H1 (cell line): ENCODE results near the gene CCDC40. TPM values are rescaled to one million over a fixed set of nuclear protein-coding genes. Genes with fewer than 3 reads are reported as not detected.

ENCODE experiments used
- microRNA counts: library from miRNA; unstranded; fragments of <30 nt; microRNA quantifications from one replicate; lab custom pipeline; 2015
- microRNA-seq, 2 experiments: library from miRNA; unstranded; fragments of <30 nt; microRNA quantifications; one replicate each; pipeline versions ENCODE4 to v1.2.0, GENCODE V29; 2016 to 2020; ENCODE audit warnings: borderline microRNAs expressed in 2 of 2, borderline number of aligned reads in 2 of 2, borderline replicate concordance in 1 of 2
- polyA plus RNA-seq, 7 experiments: library from polyadenylated mRNA; depleted of rRNA in 3 of 7; stranded (reverse) in 5 of 7; unstranded in 2 of 7; fragments of >200 nt in 5 of 7; fragments of 200-250 nt in 2 of 7; gene quantifications; 1 replicate in 5 of 7; 2 replicates in 1 of 7; 4 replicates in 1 of 7; pipeline versions ENCODE4 v1.2.1 to v1.2.3, GENCODE V29; 2011 to 2013; ENCODE audit warnings: missing spikeins in 2 of 7, mixed read lengths in 2 of 7
- small RNA-seq: library from polyadenylated mRNA; stranded (forward); fragments of <200 nt; extraction: miRNeasy Mini kit (QIAGEN cat#:217004); gene quantifications from one replicate; pipeline ENCODE3, GENCODE V24; 2013; ENCODE audit not compliant: insufficient read depth
- total RNA-seq: library from RNA; stranded (reverse); fragmentation: NEBNext Ultra II Directional; extraction: Animal tissue kit (Norgen Biotek cat#: 25700); gene quantifications from 2 replicates; pipeline ENCODE4 v1.2.1, GENCODE V29; 2021

CCDC40 gene
- total and polyA plus RNA-seq, 2 of the 8 experiments (the other 6 are each of a cell fraction or from before 2014, with no cell fraction given) = 4.1 to 11.5 TPM

MicroRNAs within 50 kb of the gene (microRNA counts, 767-probe panel; counts per million panel counts)
- 879 counts per million, percentile 95 among the panel's probes with 10 or more counts for microRNA hsa-miR-1268b (lab: Ali Mortazavi, UCI)

Small RNA genes lying within 50 kb of the gene (microRNA-seq; reads per million reads assigned to microRNA genes)
- gene MIR1268B = 0 reads per million in 2 experiments

Small RNA genes lying within 50 kb of the gene (small RNA-seq; reads per million reads assigned to genes)
- gene AC087741.2 (not detected), gene MIR1268B (not detected)

Other genes with a start within 250 kb of the CCDC40 start
- gene CBX8, start 239.6 kb upstream of the CCDC40 start, total RNA-seq = 1.5 and 2.1 TPM in 2 replicates
- gene CBX8, start 239.6 kb upstream of the CCDC40 start, polyA plus RNA-seq (2011; rRNA removed) = 0.09 and 0.31 TPM in 2 replicates
- 3.2 and 4.0 TPM in 2 replicates for gene CBX4, start 197.2 kb upstream of the CCDC40 start, total RNA-seq
- 1.8 and 3.6 TPM in 2 replicates for gene CBX4, start 197.2 kb upstream of the CCDC40 start, polyA plus RNA-seq (2011; rRNA removed)
- 109 and 111 TPM in 2 replicates for gene TBC1D16, start 770 bp upstream of the CCDC40 start, total RNA-seq
- gene TBC1D16, start 770 bp upstream of the CCDC40 start, polyA plus RNA-seq (2011; rRNA removed) = 21.1 and 29.7 TPM in 2 replicates
- 25.3 and 30.0 TPM in 2 replicates for gene GAA, start 64.9 kb downstream of the CCDC40 start, total RNA-seq
- 14.8 and 32.7 TPM in 2 replicates for gene GAA, start 64.9 kb downstream of the CCDC40 start, polyA plus RNA-seq (2011; rRNA removed)
- gene EIF4A3, start 110.5 kb downstream of the CCDC40 start, total RNA-seq = 146 and 155 TPM in 2 replicates
- 99.1 and 142 TPM in 2 replicates for gene EIF4A3, start 110.5 kb downstream of the CCDC40 start, polyA plus RNA-seq (2011; rRNA removed)
- not detected in 2 replicates for gene CARD14, start 133.4 kb downstream of the CCDC40 start, total RNA-seq
- gene CARD14, start 133.4 kb downstream of the CCDC40 start, polyA plus RNA-seq (2011; rRNA removed) = 0.08 and 0.16 TPM in 2 replicates
- gene SGSH, start 183.7 kb downstream of the CCDC40 start, total RNA-seq = 15.6 and 19.6 TPM in 2 replicates
- 18.0 and 39.2 TPM in 2 replicates for gene SGSH, start 183.7 kb downstream of the CCDC40 start, polyA plus RNA-seq (2011; rRNA removed)
- 15.5 and 18.2 TPM in 2 replicates for gene SLC26A11, start 183.8 kb downstream of the CCDC40 start, total RNA-seq
- gene SLC26A11, start 183.8 kb downstream of the CCDC40 start, polyA plus RNA-seq (2011; rRNA removed) = 25.9 and 36.4 TPM in 2 replicates
- 62.1 and 62.8 TPM in 2 replicates for gene RNF213, start 224.2 kb downstream of the CCDC40 start, total RNA-seq
- 30.4 and 33.8 TPM in 2 replicates for gene RNF213, start 224.2 kb downstream of the CCDC40 start, polyA plus RNA-seq (2011; rRNA removed)